Suprapubic skin (tissue), 3 donors: ENCODE measurements around the gene COBLL1.

Source experiments
- CTCF ChIP-seq, 2 donors: fragments of 200-600 bp in 1 of 2; fragments of 450-650 bp in 1 of 2; sonication (generic) in 1 of 2; IDR thresholded peaks; one replicate each; pipeline ENCODE4 v1.5.1; 2016 to 2019; ENCODE audit warnings: antibody characterized with exemption in 2 of 2, mild to moderate bottlenecking in 1 of 2, moderate library complexity in 1 of 2
- POLR2A ChIP-seq, 2 donors: fragments of 450-650 bp; IDR thresholded peaks; one replicate each; pipeline ENCODE4 v1.6.1; 2017; ENCODE audit warnings: antibody characterized with exemption in 2 of 2, mild to moderate bottlenecking in 2 of 2, moderate library complexity in 2 of 2

DNA sequence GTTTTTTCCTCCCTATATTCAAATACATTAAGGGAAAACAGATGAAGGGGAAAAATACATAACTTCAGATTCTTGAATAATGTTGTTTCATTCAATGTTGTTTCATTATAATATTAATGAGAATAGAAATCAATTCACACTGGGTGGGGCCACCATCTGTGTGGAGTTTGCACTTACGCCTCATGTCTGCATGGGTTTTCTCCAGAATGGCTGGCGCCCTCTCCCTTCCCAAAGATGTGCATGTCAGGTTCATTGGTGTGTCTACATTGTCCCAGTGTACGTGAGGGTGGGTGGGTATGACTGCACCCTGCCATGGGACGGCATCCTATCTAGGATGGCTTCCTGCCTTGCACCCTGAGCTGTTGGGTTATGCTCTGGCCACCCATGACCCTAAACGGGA, 51.7 kb downstream of the COBLL1 start:
- TF ChIP-seq CTCF (IDR thresholded peaks at IDR 0.05) (no peak), POLR2A (IDR thresholded peaks at IDR 0.05) (no peak)
